Activated T-helper 9 cell treated with anti-CD3 and anti-CD28 coated beads, Interleukin-2, amount 50 U/mL, for 16 hours (primary cell): ENCODE data around the gene DUSP5.

Experiments
- DNase-seq: peaks from one replicate; pipeline ENCODE4 v3.0.0-alpha.2; 2020; ENCODE audit warnings: low read depth

Gene DUSP5

DNA sequence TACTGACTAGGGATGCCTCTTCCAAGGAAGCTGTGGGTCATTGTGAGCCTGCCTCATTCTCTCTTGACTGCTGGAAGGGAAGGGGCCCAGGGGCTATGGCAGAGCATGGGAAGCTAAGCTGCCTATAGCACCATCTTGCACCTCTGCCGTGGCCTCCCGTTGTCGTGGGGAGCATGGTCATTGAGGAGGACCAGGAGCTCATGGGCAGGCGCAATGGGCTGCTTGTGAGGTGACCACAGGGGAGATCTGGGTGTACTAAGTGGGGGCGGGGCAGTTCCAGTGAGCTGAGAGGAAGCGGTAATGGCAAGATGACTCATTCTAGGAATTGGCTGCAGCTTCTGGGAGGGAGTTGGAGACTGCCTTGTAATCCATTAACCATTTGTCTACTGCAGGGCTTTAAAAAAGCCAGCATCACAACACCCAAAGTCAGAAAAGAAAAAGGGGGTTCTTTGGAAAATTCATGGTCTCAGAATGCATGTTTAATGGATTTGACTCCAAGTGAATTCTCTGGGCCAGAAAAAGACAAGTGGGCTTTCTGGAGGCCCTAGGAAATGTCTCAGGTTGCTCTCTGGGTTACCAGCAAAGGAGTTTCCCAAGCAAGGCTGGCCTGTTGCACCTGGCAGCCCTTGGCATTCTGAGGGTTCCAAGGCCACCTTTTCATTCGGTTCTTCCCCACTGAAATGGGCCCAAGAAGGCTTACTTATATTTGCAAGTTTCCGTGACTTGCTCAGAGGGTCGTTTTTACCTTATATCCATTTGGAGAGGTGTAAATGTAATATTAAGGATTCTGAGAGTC is 3.6 kb downstream of the DUSP5 start:
- peak; percentile 58 for DNase-seq

DNA sequence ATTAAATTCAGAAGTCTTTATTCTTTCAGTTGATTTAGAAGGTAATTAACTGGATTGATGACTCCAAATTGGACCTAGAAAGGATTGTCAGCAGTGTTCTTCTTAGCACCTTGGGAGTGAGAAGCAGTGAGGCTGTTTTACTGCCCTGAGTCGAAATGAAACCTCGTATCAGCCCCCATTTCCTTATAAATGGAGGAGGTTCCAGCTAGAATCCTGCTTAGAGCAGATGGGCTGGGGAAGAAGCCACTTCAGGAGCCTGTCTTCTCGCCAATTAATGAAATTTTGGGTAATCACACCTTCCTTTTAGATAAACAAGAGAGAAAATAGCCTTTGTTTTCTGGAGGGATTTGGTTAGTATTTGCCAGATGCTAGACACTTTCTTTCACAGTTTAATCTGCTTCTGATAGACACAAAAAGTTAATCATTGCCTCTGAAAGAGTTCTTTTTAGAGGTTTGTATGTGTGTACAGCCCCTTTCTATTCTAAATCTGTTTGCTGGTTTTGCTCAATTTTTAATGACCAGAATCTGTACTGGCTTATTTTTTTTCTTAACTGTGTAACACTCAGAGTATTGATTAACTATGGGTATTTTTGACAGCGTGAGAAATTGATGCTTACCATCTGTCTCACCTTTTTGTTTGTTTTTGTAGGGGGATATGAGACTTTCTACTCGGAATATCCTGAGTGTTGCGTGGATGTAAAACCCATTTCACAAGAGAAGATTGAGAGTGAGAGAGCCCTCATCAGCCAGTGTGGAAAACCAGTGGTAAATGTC is 4.6 kb downstream of the DUSP5 start:
- no peak for DNase-seq

DNA sequence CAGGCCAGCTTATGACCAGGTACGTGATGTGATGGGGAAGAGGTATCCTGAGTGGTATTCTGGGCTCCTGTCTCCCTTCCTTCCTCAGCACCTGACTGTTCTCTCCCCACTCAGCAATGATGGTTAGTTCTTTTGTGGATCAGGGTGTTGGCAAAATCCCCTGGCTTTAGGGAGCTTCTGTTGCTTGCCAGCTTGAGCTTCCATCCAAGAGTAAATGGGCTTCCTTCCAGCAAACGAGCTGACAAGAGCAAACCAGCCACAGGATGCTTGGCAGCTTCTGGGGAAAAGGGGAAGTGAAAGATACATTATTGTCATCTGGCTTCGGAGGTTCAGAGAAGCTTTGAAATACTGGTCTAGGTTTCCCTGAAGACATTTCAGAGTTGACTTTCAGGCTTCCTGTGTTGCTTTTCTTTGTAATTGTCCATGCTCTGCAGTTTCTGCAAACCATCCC is 5.2 kb downstream of the DUSP5 start:
- DNase-seq, result no peak

DNA sequence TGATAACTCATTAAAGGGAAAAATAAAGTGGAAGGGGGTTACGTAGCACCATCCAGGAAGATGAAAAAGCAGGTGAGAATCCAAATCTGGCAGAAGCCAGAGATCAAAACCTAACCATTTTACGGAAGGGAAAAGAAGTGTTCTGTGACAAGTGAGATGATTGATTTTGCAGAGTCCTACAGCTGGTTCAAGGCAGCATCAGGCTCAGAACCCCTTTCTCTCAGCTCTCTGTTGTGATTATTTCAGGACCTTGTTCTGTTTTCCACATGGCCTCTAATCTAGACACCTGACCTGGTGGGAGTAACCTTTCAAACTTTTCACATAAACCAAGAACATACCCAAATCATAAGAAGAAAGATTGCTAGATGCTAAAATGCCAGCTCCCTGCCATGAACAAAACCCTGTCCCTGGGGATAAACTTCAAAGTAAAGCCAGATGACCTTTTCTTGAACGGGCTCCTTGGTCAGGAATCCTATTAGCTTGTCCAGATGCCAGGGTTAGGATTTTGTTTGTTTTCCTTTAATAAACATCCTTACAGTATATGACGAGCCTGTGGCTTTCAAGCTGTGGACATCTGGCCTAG is 5.9 kb downstream of the DUSP5 start:
- DNase-seq, result no peak

DNA sequence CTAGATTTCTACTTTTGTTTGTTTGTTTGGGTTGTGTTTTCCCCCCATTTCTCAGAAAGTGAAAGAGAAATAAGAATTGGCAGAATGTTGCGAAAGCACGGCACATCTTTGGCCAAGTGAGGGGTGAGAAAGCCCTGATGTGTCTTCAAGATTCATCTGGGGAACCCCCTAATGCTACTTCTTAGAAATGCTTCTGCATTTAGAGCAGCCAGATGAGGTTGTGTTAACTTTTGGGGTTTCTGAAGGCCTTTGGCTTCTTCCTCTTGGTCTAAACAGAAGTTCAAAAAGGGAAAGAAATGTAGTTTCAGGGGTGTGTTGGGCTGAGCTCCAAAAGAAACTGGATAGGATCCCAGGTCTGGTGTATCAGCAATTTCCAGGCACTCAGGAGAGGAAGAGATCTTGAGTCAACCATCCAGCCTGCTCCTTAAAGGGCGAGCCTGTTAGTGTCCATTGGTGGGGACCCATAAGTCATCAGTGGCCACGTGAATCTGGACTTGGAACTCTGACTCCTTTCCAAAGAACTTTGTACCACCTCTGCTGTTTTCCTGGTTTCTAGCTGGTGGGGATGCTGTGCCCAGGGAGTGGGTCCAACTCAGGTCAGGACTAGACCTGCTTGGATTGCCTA is 6.5 kb downstream of the DUSP5 start:
- DNase-seq, result peak; percentile 38

DNA sequence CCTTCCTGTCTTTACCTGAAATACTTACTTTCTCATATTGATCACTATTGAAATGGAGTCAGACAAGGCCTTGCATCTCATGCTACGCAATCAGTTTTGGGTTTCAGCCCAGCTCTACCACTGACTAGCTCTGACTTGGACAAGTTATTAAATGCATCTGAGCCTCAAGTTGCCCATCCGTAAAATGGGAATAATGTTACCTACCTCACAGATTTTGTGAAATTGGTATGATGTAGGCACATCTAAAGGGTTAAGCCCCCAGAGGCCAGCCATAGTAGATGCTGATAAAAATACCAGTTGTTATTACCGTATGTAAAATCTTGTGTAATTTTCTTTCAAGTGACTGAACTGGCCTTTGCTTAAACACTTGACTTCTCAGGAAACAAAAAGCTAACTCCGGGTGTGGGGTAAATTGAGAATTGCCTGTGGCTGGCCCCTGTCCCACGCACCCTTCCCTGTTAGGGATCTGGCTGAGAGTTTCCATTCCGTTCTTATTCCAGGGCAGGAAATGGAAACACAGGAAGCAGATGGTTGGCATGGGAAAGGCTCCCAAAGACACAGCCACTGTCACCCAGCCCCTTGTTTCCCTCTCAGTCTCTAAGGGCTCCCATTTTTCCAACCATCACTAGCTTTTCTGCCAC is 7.5 kb downstream of the DUSP5 start:
- no peak for DNase-seq

DNA sequence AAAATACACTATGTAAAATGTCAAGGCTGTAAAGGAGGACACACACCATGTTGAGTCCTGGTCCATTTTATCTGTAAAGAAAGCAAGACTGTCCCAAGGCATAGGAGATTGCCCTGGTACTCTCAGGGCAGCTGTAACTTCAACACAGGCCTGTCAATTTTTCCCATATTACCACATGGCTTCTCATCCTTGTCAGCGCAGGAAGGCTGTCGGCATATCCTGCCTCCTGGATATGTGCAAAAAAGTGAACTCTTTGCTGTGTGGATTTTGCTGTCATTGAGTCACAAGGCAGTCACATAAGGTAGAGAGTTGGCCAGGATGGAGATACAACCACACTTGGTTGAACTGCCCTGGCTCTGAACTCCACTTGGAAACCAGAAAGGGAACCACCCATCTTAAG is 8.7 kb downstream of the DUSP5 start:
- DNase-seq, result no peak

DNA sequence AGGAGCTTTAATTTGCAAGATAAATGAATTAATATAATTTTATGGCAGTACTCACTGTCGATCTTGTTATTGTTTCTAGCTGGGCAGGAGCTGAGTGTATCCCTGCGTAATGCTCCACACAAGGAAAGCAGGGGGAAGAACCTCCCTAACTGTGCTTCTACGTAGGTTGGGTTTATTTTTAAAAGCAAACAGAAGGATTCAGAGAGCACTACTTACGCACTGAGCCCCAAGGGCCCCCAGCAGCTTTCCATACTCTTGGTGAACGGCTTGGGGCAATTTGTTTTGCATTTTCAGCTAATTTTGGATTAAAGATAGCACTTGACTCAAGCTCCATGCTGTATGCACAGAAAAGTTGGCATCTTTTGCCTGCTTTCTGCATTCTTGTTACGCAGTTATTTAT is 9.6 kb downstream of the DUSP5 start:
- no peak for DNase-seq

DNA sequence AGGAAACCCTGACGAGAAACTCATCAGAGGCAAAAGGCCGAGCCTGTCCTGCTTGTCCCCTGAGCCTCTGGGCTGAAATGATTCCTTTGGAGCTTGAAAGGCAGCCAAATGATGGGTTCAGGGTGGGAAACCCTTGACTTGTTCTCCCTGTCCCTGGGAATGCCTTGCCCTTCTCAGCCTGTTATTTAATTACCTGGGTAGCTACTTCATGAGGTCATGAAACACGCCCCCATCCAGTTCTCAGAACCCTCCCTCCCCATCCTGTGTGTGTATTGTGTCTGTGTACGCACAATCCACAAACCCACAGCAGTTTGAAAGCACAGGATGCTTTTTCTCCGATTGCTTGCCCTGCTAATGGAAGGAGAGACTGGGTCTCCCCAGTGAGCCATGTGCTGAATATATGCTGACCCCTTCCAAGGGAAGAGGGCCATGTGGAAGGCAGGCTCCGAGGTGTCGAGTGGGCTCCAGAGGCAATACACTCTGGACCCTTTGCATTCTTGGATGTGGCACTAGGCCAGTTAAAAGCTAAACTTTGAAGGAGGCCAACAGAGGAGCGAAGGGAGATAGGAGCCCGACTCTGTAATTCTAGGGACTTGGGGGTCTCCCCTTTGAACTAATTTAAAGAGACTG is 10.6 kb downstream of the DUSP5 start:
- no peak for DNase-seq

DNA sequence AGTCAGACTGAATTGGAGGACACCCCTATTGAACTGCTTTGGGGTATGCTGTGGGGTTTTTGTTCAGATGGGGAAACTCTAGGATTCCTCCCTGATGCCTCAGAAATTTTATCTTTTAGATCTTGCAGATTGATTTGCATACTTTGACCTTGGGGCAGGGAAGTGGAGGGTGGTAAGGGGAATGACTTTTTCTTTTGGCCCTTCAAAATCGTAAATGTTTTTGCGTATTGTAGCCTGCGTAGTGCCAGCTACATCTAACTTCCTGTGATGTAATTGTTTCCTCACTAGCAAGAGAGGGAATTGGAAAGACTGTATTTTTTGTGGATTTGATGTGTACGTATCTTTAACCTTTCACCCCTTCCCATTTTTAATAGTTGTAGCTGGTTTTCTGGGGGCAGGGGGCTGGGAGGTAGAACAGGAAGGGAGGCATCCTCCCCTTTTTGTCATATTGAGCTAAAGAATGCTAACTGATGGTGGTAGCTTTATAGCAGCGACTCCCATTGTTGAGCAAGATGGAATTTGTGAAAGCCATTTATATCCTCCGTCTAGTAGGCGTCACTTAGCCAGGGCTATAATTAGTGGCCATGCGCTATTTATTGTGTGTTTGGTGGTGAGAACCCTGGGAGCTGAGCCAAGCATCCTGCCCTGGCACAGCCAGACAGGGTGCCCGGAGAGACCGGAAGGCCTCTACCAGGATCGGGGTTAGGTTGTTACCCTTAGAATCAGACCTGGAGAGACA is 11.3 kb downstream of the DUSP5 start:
- DNase-seq, result no peak

DNA sequence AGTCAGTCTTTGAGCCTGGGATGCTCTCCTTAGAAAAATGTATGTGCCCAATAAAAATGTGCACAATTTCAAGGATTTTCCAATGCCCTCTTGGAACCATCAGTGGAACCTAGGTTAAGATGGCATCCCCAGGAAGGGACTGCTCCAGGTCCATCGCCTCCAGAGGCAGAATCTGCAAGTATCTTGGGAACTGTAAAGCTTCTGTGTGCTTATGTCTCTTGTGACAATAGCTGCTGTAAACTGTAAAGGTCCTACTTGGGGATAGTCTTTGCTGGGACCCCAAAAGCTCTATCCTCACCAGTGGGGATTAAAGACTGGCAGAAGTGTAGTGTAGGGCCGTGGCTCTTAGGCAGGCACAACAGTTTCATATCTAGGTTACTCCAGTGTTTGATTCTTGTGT is 11.9 kb downstream of the DUSP5 start:
- no peak for DNase-seq

DNA sequence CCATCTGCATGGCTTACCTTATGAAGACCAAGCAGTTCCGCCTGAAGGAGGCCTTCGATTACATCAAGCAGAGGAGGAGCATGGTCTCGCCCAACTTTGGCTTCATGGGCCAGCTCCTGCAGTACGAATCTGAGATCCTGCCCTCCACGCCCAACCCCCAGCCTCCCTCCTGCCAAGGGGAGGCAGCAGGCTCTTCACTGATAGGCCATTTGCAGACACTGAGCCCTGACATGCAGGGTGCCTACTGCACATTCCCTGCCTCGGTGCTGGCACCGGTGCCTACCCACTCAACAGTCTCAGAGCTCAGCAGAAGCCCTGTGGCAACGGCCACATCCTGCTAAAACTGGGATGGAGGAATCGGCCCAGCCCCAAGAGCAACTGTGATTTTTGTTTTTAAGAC is 12.4 kb downstream of the DUSP5 start:
- no peak for DNase-seq

DNA sequence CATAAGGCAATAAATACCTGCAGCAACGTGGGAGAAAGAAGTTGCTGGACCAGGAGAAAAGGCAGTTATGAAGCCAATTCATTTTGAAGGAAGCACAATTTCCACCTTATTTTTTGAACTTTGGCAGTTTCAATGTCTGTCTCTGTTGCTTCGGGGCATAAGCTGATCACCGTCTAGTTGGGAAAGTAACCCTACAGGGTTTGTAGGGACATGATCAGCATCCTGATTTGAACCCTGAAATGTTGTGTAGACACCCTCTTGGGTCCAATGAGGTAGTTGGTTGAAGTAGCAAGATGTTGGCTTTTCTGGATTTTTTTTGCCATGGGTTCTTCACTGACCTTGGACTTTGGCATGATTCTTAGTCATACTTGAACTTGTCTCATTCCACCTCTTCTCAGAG is 13.0 kb downstream of the DUSP5 start:
- DNase-seq, result no peak

DNA sequence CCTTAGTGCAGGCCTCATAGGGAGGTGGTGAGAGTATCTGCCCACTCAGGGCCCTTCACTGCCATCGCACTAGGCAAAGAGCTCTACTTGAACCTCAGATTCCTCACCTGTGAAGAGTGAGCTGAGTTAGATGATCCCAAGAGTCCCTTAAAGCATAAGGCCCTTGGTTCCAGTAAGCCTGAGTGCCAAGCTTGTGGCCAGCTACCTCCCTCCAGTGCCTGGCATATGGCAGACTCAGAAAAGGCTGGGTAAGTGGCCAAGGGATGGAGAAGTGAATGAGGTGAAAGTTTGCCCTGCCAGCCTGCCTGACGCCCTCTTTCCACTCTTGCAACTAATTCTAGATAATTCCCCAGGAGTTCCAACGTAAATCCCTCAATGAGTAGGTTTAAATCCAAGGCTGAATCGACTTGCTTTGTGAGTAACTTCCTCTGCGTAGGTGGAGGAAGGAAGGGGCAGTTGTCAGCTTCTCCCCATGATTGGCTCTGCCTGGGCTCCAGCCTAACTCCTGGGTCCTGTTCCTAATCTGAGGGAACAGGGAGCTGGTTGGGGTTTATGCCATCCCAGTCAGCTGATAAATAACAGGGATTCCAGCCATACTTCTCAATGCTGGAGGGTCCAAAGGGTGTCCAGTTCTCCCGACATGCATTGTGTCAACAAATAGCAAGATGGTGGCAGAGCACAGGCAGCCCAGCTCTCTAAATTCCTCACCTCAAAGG is 14.2 kb downstream of the DUSP5 start:
- no peak for DNase-seq

DNA sequence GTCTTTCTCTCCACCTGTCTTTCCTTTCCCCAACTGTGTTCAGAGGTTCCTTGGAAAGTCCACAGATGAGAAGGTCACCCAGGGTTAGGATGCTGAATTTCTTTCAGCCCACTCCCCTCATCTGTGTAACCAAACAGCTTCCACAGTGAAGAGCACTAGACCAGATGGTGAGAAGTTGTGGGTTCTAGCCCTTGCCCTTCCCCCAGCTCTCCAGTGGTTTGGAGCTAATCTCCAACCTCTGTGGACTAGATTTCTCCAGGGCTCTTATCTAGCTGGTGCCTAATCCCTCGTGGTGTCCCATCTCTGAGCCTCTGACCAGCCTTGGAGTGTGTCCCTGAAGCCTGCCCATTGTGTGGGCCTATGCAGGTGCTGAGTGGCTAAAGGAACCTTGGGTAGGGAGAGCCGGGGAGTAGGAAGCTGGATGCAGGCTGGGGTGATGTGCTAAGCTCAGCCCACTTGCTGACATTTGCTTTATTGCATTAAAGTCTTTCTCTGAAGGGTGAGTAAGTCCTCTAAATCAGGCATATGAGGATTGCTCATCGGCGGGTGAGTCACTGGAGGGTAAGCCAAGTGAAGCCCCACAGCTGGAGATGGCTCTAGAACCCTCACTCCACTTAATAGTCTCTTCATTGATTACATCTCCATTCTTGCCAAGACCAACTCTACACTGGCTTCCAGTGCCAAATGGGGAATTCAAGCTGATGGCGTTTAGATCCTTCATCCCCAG is 14.9 kb downstream of the DUSP5 start:
- DNase-seq, result no peak

DNA sequence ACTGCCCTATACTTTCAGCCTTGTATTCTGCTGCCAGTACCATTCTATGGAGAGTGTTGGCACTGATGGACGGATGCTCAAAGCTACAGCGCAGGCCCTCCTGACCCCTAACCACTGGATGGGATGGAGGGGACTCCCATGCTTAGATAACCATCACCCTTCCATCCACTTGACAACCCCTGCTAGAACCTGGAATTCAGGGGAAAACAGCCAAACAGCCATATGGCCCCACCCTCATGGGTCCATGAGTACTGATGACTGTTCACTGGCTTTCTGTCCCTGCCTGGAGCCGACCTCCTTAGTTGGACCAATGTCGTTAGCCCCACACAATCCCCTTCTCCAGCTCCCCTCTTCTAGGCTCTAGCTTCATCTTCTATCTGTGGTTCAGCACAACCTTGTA is 16.2 kb downstream of the DUSP5 start:
- no peak for DNase-seq

DNA sequence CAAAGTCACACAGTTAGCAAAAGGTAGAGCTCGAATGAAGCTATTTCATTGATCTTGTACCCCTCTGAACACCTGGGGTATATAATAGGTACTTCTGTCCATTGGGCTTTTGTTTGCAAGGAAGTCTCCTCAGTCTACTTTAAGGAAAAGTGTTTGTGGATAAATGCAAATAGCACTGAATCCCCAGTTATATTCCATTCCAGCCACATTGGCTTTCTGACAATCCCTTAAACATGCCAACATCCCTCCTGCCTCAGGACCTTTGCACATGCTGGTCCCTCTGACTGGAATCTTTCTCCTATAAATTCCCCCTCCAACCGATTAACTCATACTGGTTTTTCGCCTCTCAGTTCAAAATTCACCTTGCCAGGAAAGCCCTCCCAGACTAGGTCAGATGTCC is 17.1 kb downstream of the DUSP5 start:
- no peak for DNase-seq

DNA sequence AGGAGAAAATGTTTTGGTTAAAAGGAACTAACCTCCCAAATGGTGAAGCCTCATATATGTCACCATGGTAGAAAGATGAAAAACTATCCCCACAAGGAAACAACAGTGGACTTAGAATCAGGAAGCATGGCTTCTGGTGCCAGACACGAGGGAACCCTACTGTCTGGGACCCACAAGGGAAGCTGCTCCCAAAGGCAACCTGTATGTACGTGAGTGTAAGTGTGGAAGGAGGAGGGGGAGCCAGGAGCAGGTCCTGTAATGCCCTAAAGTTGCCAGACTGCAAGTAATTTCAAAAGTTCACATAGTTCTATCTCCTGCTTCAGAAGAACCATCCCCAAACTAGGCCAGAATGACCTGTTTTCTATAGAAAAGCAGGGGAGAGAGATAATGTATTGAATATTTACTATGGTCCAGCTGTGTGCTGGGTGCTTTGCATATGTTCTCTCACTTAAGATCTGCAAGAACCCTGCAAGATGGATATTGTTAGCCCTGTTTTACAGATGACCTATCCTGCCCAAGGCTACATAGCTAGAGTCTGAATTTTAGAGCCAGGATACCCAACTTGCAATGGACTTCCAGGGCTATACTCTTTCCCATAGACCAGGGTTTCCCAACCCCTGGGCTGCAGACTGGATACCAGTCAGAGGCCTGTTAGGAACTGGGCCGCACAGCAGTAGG is 19.2 kb downstream of the DUSP5 start:
- no peak for DNase-seq

DNA sequence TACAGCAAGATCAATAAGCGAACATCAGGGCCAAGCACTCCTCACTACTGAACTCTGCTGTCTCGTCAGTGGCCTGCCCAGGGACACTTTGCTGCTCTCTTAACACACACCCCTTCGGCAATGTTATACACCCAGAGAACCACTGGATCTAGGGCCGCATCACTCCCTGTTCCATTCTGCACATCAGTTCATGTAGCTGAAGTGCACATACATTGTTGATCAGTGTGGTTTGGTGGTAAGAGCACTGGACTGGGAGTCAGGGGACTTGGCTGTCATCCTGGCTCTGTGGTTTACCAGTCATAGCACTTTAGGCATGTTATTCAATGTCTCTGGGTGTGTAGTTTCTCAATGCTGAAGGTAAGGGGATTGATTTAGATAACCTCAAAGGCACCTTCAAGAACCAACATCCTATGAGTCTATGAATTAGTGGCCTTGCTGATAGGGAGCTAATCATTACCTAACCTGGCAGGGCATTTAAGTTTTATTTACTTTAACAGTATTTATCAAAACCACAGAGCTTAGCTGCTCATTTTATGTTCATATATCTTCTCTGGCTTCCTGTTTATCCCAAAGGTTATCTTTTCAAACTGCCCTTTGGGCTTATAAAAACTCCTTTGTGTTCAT is 24.8 kb downstream of the DUSP5 start:
- no peak for DNase-seq
